Endothelial cell (in vitro differentiated cells): ENCODE data around the gene VWF. TPM values are rescaled to one million over a fixed set of nuclear protein-coding genes. Genes with fewer than 3 reads are reported as not detected.

Source experiments
- DNase-seq: peaks from one replicate; pipeline ENCODE4 v3.0.0; 2021; ENCODE audit warnings: low spot score
- H3K27ac Mint-ChIP-seq: one replicate; pipeline ENCODE4 v1.8.0; 2021; ENCODE audit warnings: mixed read lengths, inconsistent platforms; ENCODE audit not compliant: unreplicated experiment
- H3K27me3 Mint-ChIP-seq: one replicate; pipeline ENCODE4 v1.8.0; 2021; ENCODE audit warnings: mild to moderate bottlenecking, moderate library complexity, mixed read lengths, inconsistent platforms; ENCODE audit not compliant: unreplicated experiment
- H3K36me3 Mint-ChIP-seq: one replicate; pipeline ENCODE4 v1.8.0; 2021; ENCODE audit warnings: mild to moderate bottlenecking, low read depth, mixed read lengths, inconsistent platforms; ENCODE audit not compliant: unreplicated experiment
- H3K4me1 Mint-ChIP-seq: one replicate; pipeline ENCODE4 v1.8.0; 2021; ENCODE audit warnings: mild to moderate bottlenecking, mixed read lengths, inconsistent platforms; ENCODE audit not compliant: unreplicated experiment
- H3K4me3 Mint-ChIP-seq: one replicate; pipeline ENCODE4 v1.8.0; 2021; ENCODE audit warnings: mild to moderate bottlenecking, mixed read lengths, inconsistent platforms; ENCODE audit not compliant: unreplicated experiment
- H3K9me3 Mint-ChIP-seq: one replicate; pipeline ENCODE4 v1.8.0; 2021; ENCODE audit warnings: mixed read lengths, inconsistent platforms; ENCODE audit not compliant: unreplicated experiment
- CTCF ChIP-seq: fragments of 200-600 bp; sonication (generic); IDR thresholded peaks from one replicate; pipeline ENCODE4 v1.5.0; 2021; ENCODE audit warnings: antibody characterized with exemption; ENCODE audit not compliant: unreplicated experiment
- total RNA-seq: library from RNA; stranded (reverse); fragmentation: NEBNext Ultra II Directional; extraction: Animal tissue kit (Norgen Biotek cat#: 25700); gene quantifications from one replicate; pipeline ENCODE4 v1.2.1, GENCODE V29; 2021; ENCODE audit not compliant: unreplicated experiment

The VWF gene
- total RNA-seq, 1 donor from 2014 or later, result 56.0 TPM

- DNase-seq, result no peak
- no peak overlapping the region for H3K27ac Mint-ChIP-seq
- no peak overlapping the region for H3K4me3 Mint-ChIP-seq
- peaks cover 3% of the 10 kb centered on the region for H3K27me3 Mint-ChIP-seq
- no peak for TF ChIP-seq CTCF
- peaks cover 7% of the 10 kb centered on the region for H3K4me1 Mint-ChIP-seq
- H3K9me3 Mint-ChIP-seq, result no peaks in the 10 kb centered on the region
- peaks cover 9% of the 10 kb centered on the region for H3K36me3 Mint-ChIP-seq
Measured at GRCh38 chr12:5976711-5977110, 147.8 kb downstream of the VWF start.

- no peak for TF ChIP-seq CTCF
- Mint-ChIP-seq H3K9me3 (no peaks in the 10 kb centered on the region), H3K4me1 (peaks cover 7% of the 10 kb centered on the region), H3K27ac (no peak overlapping the region), H3K4me3 (no peak overlapping the region), H3K36me3 (peaks cover 9% of the 10 kb centered on the region), H3K27me3 (peaks cover 1% of the 10 kb centered on the region)
- DNase-seq, result no peak
Measured at GRCh38 chr12:5976196-5976595, 148.3 kb downstream of the VWF start.

- TF ChIP-seq CTCF, result no peak
- Mint-ChIP-seq H3K4me1 (peaks cover 7% of the 10 kb centered on the region), H3K27me3 (peaks cover 1% of the 10 kb centered on the region), H3K36me3 (peaks cover 14% of the 10 kb centered on the region), H3K4me3 (no peak overlapping the region), H3K9me3 (no peaks in the 10 kb centered on the region), H3K27ac (no peak overlapping the region)
- DNase-seq, result no peak
Measured at GRCh38 chr12:5973461-5974115, 150.9 kb downstream of the VWF start.

GRCh38 chr12:5972387-5972786 is 152.1 kb downstream of the VWF start:
- no peaks in the 10 kb centered on the region for H3K9me3 Mint-ChIP-seq

More at GRCh38 chr12:5972387-5972786, 152.1 kb downstream of the VWF start:
- no peak overlapping the region for H3K4me3 Mint-ChIP-seq
- no peak for DNase-seq
- H3K36me3 Mint-ChIP-seq, result peaks cover 14% of the 10 kb centered on the region
- TF ChIP-seq CTCF, result no peak
- H3K4me1 Mint-ChIP-seq, result peaks cover 7% of the 10 kb centered on the region
- H3K27me3 Mint-ChIP-seq, result peaks cover 3% of the 10 kb centered on the region
- H3K27ac Mint-ChIP-seq, result no peak overlapping the region
